Heart right ventricle (tissue), 16 donors: Measurements from ENCODE around the gene PLCH1. TPM values are rescaled to one million over a fixed set of nuclear protein-coding genes. Genes with fewer than 3 reads are reported as not detected.
A peak's percentile ranks its signal among the peaks of the same experiment; 100 is the strongest.

ENCODE experiments used
- ATAC-seq, 8 donors: fragments of 200-7000 bp; cut with Tn5 transposase; one replicate each; pipeline ENCODE4 v1.9.1; 2020; ENCODE audit warnings: mild to moderate bottlenecking in 8 of 8, moderate library complexity in 8 of 8, moderate number of reproducible peaks in 1 of 8
- DNase-seq, 2 donors: peaks; one replicate each; pipeline ENCODE4 v3.0.0-alpha.2; 2020
- H3K27ac ChIP-seq, 10 donors: fragments of 200-600 bp; sonication (generic) in 2 of 10; one replicate each; pipeline versions ENCODE4 v1.5.0 to v1.8.0; 2020 to 2022; ENCODE audit warnings: mild to moderate bottlenecking in 3 of 10
- H3K27me3 ChIP-seq, 7 donors: fragments of 200-600 bp; one replicate each; pipeline ENCODE4 v1.8.0; 2021 to 2022; ENCODE audit warnings: mild to moderate bottlenecking in 2 of 7
- H3K36me3 ChIP-seq, 9 donors: fragments of 200-600 bp; sonication (generic) in 1 of 9; one replicate each; pipeline versions ENCODE4 v1.5.0 to v1.8.0; 2020 to 2022; ENCODE audit warnings: mild to moderate bottlenecking in 2 of 9
- H3K4me1 ChIP-seq, 9 donors: fragments of 200-600 bp; sonication (generic) in 1 of 9; one replicate each; pipeline versions ENCODE4 v1.5.0 to v1.8.0; 2020 to 2022; ENCODE audit warnings: mild to moderate bottlenecking in 4 of 9
- H3K4me3 ChIP-seq, 10 donors: fragments of 200-600 bp; sonication (generic) in 2 of 10; one replicate each; pipeline versions ENCODE4 v1.5.0 to v1.8.0; 2020 to 2022; ENCODE audit warnings: mild to moderate bottlenecking in 7 of 10, moderate library complexity in 2 of 10
- H3K9me3 ChIP-seq, 11 donors: fragments of 200-600 bp in 10 of 11; sonication (generic) in 2 of 11; one replicate each; pipeline versions ENCODE4 v1.5.0 to v1.8.0; 2013 to 2022; ENCODE audit warnings: mild to moderate bottlenecking in 2 of 11, control low read depth in 1 of 11, moderate library complexity in 1 of 11
- CTCF ChIP-seq, 9 donors: fragments of 200-600 bp; sonication (generic) in 2 of 9; IDR thresholded peaks; one replicate each; pipeline versions ENCODE4 v1.5.0 to v1.8.0; 2021 to 2022; ENCODE audit warnings: antibody characterized with exemption in 9 of 9, mild to moderate bottlenecking in 5 of 9, moderate library complexity in 1 of 9
- WGBS, 2 donors: extraction: QIAGEN DNeasy Blood & Tissue Kit; methylation state at CpG; one replicate each; pipeline ENCODE4 v1.1.7; 2013; ENCODE audit warnings: inconsistent platforms in 1 of 2; 5-methylcytosine and 5-hydroxymethylcytosine counted together
- intact Hi-C, 10 donors: fragments of 100-400 bp; cut with DNase I; formaldehyde crosslinking; loops; one replicate each; pipeline versions ENCODE4 v1.11.1 to v1.14.2; 2022
- polyA plus RNA-seq, 2 donors: library from polyadenylated mRNA; stranded (reverse); fragments of 200-250 nt; gene quantifications; one replicate each; pipeline ENCODE4 v1.2.3, GENCODE V29; 2013
- total RNA-seq, 10 donors: library from RNA; stranded (reverse); fragmentation: NEBNext Ultra II Directional in 3 of 10; extraction: Animal tissue kit (Norgen Biotek cat#: 25700) in 3 of 10; gene quantifications; one replicate each; pipeline versions ENCODE4 v1.2.1 to v1.2.4, GENCODE V29; 2021 to 2023
- donor health status: Arrhythmogenic right ventricular cardiomyopathy.
- donor health status: ischemic (EF 13 %, LVEDD 7.1; RV severe dilation, severe dysfunction).
- donor health status: healthy with polysubstance abuse.
- donor health status: DM: no; HTN: yes; CAD: no.
- donor health status: DM: no; HTN: no; CAD: no.
- donor health status: ischemic (EF 25% LVEDD 6.9; RV normal size, moderate dysfunction).
- donor health status: ischemic (EF 25% LVEDD 5.7; RV mildly dilated, moderate dysfunction).
- donor health status: healthy.
- donor health status: DM: yes; HTN: yes; CAD: no.
- donor health status: Ischemic cardiomyopathy.
- donor health status: ischemic (EF 35%, LVEDD 5.7; RV mildly dilated, moderate dysfunction).
- donor health status: nonischemic (EF 11% LVEDD 7.7; RV severe dilation, severe dysfunction).
- donor health status: DM: yes; HTN: yes; CAD: no.
- donor health status: PGD.
- donor health status: ischemic (EF 29% LVEDD 5.4; RV normal size, mild dysfunction).
- donor health status: nonischemic (EF 23%, LVEDD 6.1; RV moderate dilation, normal function).

Gene PLCH1
- total and polyA plus RNA-seq, 12 donors = 0.13 to 2.1 (median 0.51) TPM

DNA sequence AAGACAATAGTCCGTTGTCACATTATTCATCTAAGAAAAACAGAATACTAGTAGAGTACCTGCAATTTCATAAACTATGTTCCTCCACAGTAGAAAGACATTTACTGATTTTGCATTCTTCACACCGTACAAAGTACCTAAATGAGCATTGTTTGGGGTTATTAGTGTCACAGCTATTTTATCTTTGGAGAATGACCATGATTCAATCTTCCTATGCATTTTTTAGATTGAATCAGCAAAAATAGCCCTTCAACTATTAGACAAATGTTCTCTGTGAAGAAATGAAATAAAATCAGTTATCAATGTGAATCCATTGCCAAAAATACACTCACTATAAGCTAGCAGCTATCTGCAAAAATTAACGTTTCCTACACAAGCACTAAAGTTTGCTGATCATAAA, 176.6 kb downstream of the PLCH1 start:
- intact Hi-C loops = no loop called here
- Histone ChIP-seq H3K27ac (no peak overlapping the region), H3K4me3 (no peak overlapping the region), H3K36me3 (no peaks in the 10 kb centered on the region), H3K9me3 (no peaks in the 10 kb centered on the region), H3K27me3 (no peaks in the 10 kb centered on the region), H3K4me1 (no peaks in the 10 kb centered on the region)
- WGBS, 2 donors = 80 to 86% methylated on average over 3 of the region's 3 CpGs
- ATAC-seq = no peak
- TF ChIP-seq CTCF (IDR thresholded peaks at IDR 0.05) = no peak
- DNase-seq = no peak

GRCh38 chr3:155560594-155560993, 184.3 kb downstream of the PLCH1 start:
- intact Hi-C loops = no loop called here

GRCh38 chr3:155560135-155560534, 184.7 kb downstream of the PLCH1 start:
- no peak for TF ChIP-seq CTCF (IDR thresholded peaks at IDR 0.05)
- no peak for ATAC-seq
- intact Hi-C loops = no loop called here

More at GRCh38 chr3:155560594-155560993, 184.3 kb downstream of the PLCH1 start:
- WGBS, 2 donors = 59 to 65% methylated on average over 1 of the region's 1 CpG
- DNase-seq = no peak
- ATAC-seq = no peak
- Histone ChIP-seq H3K9me3 (no peaks in the 10 kb centered on the region), H3K27me3 (no peaks in the 10 kb centered on the region), H3K4me3 (no peak overlapping the region), H3K36me3 (no peaks in the 10 kb centered on the region), H3K27ac (no peak overlapping the region), H3K4me1 (no peaks in the 10 kb centered on the region)
- TF ChIP-seq CTCF (IDR thresholded peaks at IDR 0.05) = no peak

DNA sequence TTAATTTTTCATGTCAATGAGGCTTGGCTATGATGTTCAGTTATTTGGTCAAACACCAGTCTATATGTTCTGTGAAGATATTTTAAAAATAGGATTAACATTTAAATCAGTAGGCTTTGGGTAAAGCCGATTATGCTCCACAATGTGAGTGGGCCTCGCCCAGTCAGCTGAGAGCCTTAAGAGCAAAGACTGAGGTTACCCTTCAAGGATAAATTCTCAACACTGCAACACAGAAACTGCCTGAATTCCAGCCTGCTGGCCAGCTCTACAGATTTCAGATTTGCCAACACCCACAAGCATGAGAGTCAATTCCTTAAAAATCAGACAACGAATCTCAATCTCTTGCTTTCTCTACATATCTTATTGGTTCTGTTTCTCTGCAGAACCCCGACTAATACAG, 188.3 kb downstream of the PLCH1 start:
- H3K9me3 ChIP-seq = no peaks in the 10 kb centered on the region
- H3K27ac ChIP-seq = no peak overlapping the region
- H3K4me3 ChIP-seq = no peak overlapping the region
- peak in 1 of 8 donors; percentile 29 for ATAC-seq
- no peak for TF ChIP-seq CTCF (IDR thresholded peaks at IDR 0.05)
- H3K27me3 ChIP-seq = no peaks in the 10 kb centered on the region
- no peaks in the 10 kb centered on the region for H3K36me3 ChIP-seq
- no peak for DNase-seq
- intact Hi-C loops = no loop called here
- no peaks in the 10 kb centered on the region for H3K4me1 ChIP-seq
- 68 to 70% methylated on average over 4 of the region's 4 CpGs for WGBS, 2 donors

More at GRCh38 chr3:155560135-155560534, 184.7 kb downstream of the PLCH1 start:
- Histone ChIP-seq H3K36me3 (no peaks in the 10 kb centered on the region), H3K4me3 (no peak overlapping the region), H3K27ac (no peak overlapping the region), H3K9me3 (no peaks in the 10 kb centered on the region), H3K4me1 (no peaks in the 10 kb centered on the region), H3K27me3 (no peaks in the 10 kb centered on the region)
- no peak for DNase-seq
- WGBS, 2 donors = 74 to 90% methylated on average over 1 of the region's 1 CpG
